Measurements from ENCODE around the gene ADPRHL1. TPM values are rescaled to one million over a fixed set of nuclear protein-coding genes. Genes with fewer than 3 reads are reported as not detected.

Gene ADPRHL1
- total and polyA plus RNA-seq, 2 donors (not counting 1 experiment from before 2014, with no cell fraction given), result 0.59 to 1.5 TPM

- DNase-seq (ENCODE audit: low read depth in 2 of 2), result no peak
- no peak overlapping the region for H2AFZ ChIP-seq (ENCODE audit: low read length)
- H4K20me1 ChIP-seq (ENCODE audit: control insufficient read depth, extremely low read depth, insufficient read depth, low read length), result no peaks in the 10 kb centered on the region
- H3K4me3 ChIP-seq (replicated peaks in 1 of 4; ENCODE audit: control extremely low read depth in 1 of 4, insufficient read depth in 1 of 4, low read depth in 3 of 4, low read length in 4 of 4), result no peak overlapping the region
- no peaks in the 10 kb centered on the region for H3K4me1 ChIP-seq (ENCODE audit: control insufficient read depth, extremely low read depth, insufficient read depth, low read length)
- no peak overlapping the region for H3K27ac ChIP-seq (ENCODE audit: insufficient read depth, low read length)
- H3K27me3 ChIP-seq (ENCODE audit: control insufficient read depth, insufficient read depth, low read length), result no peaks in the 10 kb centered on the region
- H3K4me2 ChIP-seq (ENCODE audit: extremely low read depth, insufficient read depth, low read length), result no peak overlapping the region
- no peaks in the 10 kb centered on the region for H3K79me2 ChIP-seq (ENCODE audit: control insufficient read depth, insufficient read depth, low read length)
- TF ChIP-seq, protein P1, sequence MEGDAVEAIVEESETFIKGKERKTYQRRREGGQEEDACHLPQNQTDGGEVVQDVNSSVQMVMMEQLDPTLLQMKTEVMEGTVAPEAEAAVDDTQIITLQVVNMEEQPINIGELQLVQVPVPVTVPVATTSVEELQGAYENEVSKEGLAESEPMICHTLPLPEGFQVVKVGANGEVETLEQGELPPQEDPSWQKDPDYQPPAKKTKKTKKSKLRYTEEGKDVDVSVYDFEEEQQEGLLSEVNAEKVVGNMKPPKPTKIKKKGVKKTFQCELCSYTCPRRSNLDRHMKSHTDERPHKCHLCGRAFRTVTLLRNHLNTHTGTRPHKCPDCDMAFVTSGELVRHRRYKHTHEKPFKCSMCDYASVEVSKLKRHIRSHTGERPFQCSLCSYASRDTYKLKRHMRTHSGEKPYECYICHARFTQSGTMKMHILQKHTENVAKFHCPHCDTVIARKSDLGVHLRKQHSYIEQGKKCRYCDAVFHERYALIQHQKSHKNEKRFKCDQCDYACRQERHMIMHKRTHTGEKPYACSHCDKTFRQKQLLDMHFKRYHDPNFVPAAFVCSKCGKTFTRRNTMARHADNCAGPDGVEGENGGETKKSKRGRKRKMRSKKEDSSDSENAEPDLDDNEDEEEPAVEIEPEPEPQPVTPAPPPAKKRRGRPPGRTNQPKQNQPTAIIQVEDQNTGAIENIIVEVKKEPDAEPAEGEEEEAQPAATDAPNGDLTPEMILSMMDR (conservative IDR thresholded peaks at IDR 0.05 in 1 of 2, IDR thresholded peaks at IDR 0.05 in 1 of 2; ENCODE audit: low read depth in 1 of 2, low read length in 2 of 2), result no peak
- no peak for TF ChIP-seq EZH2 (IDR thresholded peaks at IDR 0.05; ENCODE audit: low read length, missing control alignments)
- no peaks in the 10 kb centered on the region for H3K9me3 ChIP-seq (ENCODE audit: control insufficient read depth, insufficient read depth, low read depth, low read length)
- H3K9ac ChIP-seq (ENCODE audit: insufficient read depth, low read length), result no peak overlapping the region
- H3K36me3 ChIP-seq (ENCODE audit: control insufficient read depth, insufficient read depth, low read length), result no peaks in the 10 kb centered on the region
These were observed 97.7 kb downstream of the ADPRHL1 start for GRCh38 chr13:113355621-113356020.

DNA sequence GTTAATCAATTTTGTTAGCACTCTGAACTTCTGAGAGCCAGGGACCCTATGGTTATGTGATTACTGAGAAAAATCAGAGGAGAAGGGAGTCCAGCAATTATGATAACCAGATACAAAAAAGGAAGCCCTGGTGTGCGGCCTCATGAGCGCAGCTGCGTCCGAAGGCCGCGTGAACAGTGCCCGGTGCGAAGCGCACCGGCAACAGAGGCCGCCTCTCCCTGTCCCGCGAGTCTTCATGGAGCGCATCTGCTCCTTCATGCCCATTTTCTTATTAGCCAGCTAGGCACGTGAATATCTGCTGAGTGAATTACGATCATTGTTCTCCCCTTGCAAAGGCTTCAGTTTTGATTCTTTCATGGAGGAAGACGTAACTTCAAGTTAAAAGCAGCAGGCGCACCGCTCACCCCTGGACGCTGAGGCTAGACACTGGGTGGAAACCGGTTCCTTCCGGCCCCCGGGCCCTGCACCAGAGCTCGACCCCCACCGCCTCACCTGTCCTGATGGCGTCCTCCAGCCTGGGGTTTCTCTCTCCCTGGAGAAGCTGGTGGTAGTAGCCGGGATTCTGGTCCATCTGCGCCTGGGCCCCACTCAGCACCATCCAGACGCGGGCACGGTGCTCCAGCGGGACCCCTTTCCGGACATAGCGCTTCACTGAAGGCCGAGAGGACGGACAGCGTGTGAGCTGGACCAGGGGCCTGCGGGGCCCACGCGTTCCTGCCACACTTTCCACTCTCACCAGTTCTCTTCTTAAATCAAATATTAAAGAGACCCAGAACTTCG, 98.3 kb downstream of the ADPRHL1 start:
- DNase-seq (ENCODE audit: low read depth in 2 of 2), result no peak
- H3K27ac ChIP-seq (ENCODE audit: insufficient read depth, low read length), result no peak overlapping the region
- H3K4me1 ChIP-seq (ENCODE audit: control insufficient read depth, extremely low read depth, insufficient read depth, low read length), result no peaks in the 10 kb centered on the region
- H3K9ac ChIP-seq (ENCODE audit: insufficient read depth, low read length), result no peak overlapping the region
- H3K27me3 ChIP-seq (ENCODE audit: control insufficient read depth, insufficient read depth, low read length), result no peaks in the 10 kb centered on the region
- H3K36me3 ChIP-seq (ENCODE audit: control insufficient read depth, insufficient read depth, low read length), result no peaks in the 10 kb centered on the region
- no peak overlapping the region for H3K4me2 ChIP-seq (ENCODE audit: extremely low read depth, insufficient read depth, low read length)
- H3K9me3 ChIP-seq (ENCODE audit: control insufficient read depth, insufficient read depth, low read depth, low read length), result no peaks in the 10 kb centered on the region
- no peaks in the 10 kb centered on the region for H4K20me1 ChIP-seq (ENCODE audit: control insufficient read depth, extremely low read depth, insufficient read depth, low read length)
- H3K4me3 ChIP-seq (replicated peaks in 1 of 4; ENCODE audit: control extremely low read depth in 1 of 4, insufficient read depth in 1 of 4, low read depth in 3 of 4, low read length in 4 of 4), result no peak overlapping the region
- no peak overlapping the region for H2AFZ ChIP-seq (ENCODE audit: low read length)
- TF ChIP-seq EZH2 (IDR thresholded peaks at IDR 0.05; ENCODE audit: low read length, missing control alignments), result no peak
- TF ChIP-seq, protein P1 (conservative IDR thresholded peaks at IDR 0.05 in 1 of 2, IDR thresholded peaks at IDR 0.05 in 1 of 2; ENCODE audit: low read depth in 1 of 2, low read length in 2 of 2), result no peak
- H3K79me2 ChIP-seq (ENCODE audit: control insufficient read depth, insufficient read depth, low read length), result no peaks in the 10 kb centered on the region

DNA sequence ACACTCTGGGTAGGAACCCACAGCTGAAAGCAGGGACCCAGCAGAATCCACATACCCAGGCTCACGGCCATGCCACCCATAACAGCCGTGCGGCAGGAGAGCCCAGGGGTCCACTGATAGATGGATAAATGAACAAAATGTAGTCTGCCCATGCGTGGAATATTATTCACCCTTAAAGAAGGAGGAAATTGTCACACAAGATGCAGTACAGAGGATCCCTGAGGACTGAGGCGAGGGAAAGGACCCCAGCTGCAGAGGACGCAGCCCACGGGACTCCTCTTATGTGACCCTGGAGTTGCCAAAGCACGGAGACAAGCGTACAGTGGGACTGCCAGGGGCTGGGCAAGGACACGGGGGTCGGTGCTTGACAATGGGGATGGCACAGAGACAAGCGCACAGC, 100.0 kb downstream of the ADPRHL1 start:
- no peaks in the 10 kb centered on the region for H4K20me1 ChIP-seq (ENCODE audit: control insufficient read depth, extremely low read depth, insufficient read depth, low read length)
- no peak overlapping the region for H3K9ac ChIP-seq (ENCODE audit: insufficient read depth, low read length)
- no peaks in the 10 kb centered on the region for H3K36me3 ChIP-seq (ENCODE audit: control insufficient read depth, insufficient read depth, low read length)
- H3K4me1 ChIP-seq (ENCODE audit: control insufficient read depth, extremely low read depth, insufficient read depth, low read length), result no peaks in the 10 kb centered on the region
- TF ChIP-seq, protein P1 (conservative IDR thresholded peaks at IDR 0.05 in 1 of 2, IDR thresholded peaks at IDR 0.05 in 1 of 2; ENCODE audit: low read depth in 1 of 2, low read length in 2 of 2), result no peak
- TF ChIP-seq EZH2 (IDR thresholded peaks at IDR 0.05; ENCODE audit: low read length, missing control alignments), result no peak
- H3K27me3 ChIP-seq (ENCODE audit: control insufficient read depth, insufficient read depth, low read length), result no peaks in the 10 kb centered on the region
- H2AFZ ChIP-seq (ENCODE audit: low read length), result no peak overlapping the region
- no peaks in the 10 kb centered on the region for H3K79me2 ChIP-seq (ENCODE audit: control insufficient read depth, insufficient read depth, low read length)
- H3K27ac ChIP-seq (ENCODE audit: insufficient read depth, low read length), result no peak overlapping the region
- H3K4me2 ChIP-seq (ENCODE audit: extremely low read depth, insufficient read depth, low read length), result no peak overlapping the region
- no peak for DNase-seq (ENCODE audit: low read depth in 2 of 2)
- H3K9me3 ChIP-seq (ENCODE audit: control insufficient read depth, insufficient read depth, low read depth, low read length), result no peaks in the 10 kb centered on the region
- no peak overlapping the region for H3K4me3 ChIP-seq (replicated peaks in 1 of 4; ENCODE audit: control extremely low read depth in 1 of 4, insufficient read depth in 1 of 4, low read depth in 3 of 4, low read length in 4 of 4)

Measured in fibroblast of lung (primary cell).